ENCODE measurements around the gene IGLL5.
"Not testable (repeated sequence)": the region's sequence is repeated elsewhere in the genome, so short reads cannot be mapped to it uniquely, and the experiment has no call there.

The IGLL5 gene

GRCh38 chr22:22884888-22885840 is 2.5 kb upstream of the IGLL5 start:
- peak in 1 of 2 donors; percentile 80 for DNase-seq

- DNase-seq = no peak
Observed at GRCh38 chr22:22886546-22886945, 1.1 kb upstream of the IGLL5 start.

- DNase-seq = no peak
Observed at GRCh38 chr22:22888571-22889353, 1.1 kb downstream of the IGLL5 start.

- DNase-seq = no peak
Observed at GRCh38 chr22:22890085-22890484, 2.5 kb downstream of the IGLL5 start.

- no peak for DNase-seq
Observed at GRCh38 chr22:22891139-22891621, 3.6 kb downstream of the IGLL5 start.

GRCh38 chr22:22892096-22893052 is 4.8 kb downstream of the IGLL5 start:
- DNase-seq = no peak

GRCh38 chr22:22893077-22893805 is 5.6 kb downstream of the IGLL5 start:
- no peak for DNase-seq

GRCh38 chr22:22893891-22894739 is 6.5 kb downstream of the IGLL5 start:
- no peak for DNase-seq

- DNase-seq = peak in 1 of 2 donors; percentile 9
Observed at GRCh38 chr22:22894740-22895731, 7.4 kb downstream of the IGLL5 start.

- DNase-seq = peak in 1 of 2 donors; percentile 5
Observed at GRCh38 chr22:22895776-22896445, 8.3 kb downstream of the IGLL5 start.

GRCh38 chr22:22896601-22897000 is 9.0 kb downstream of the IGLL5 start:
- DNase-seq = no peak

GRCh38 chr22:22897091-22897490 is 9.5 kb downstream of the IGLL5 start:
- DNase-seq = peak in 1 of 2 donors; percentile 6

- DNase-seq = no peak
Observed at GRCh38 chr22:22897947-22898346, 10.3 kb downstream of the IGLL5 start.

GRCh38 chr22:22898411-22898950 is 10.9 kb downstream of the IGLL5 start:
- DNase-seq = not testable (repeated sequence)

- DNase-seq = peak in 1 of 2 donors; percentile 9
Observed at GRCh38 chr22:22899342-22900080, 11.9 kb downstream of the IGLL5 start.

- DNase-seq = not testable (repeated sequence)
Observed at GRCh38 chr22:22900527-22901205, 13.1 kb downstream of the IGLL5 start.

Measured in CD4-positive, alpha-beta T cell treated with Interleukin-4 for 1 hour (primary cell).